BJ (cell line): Measurements from ENCODE around the gene CAMSAP3. TPM values are rescaled to one million over a fixed set of nuclear protein-coding genes. Genes with fewer than 3 reads are reported as not detected.

ENCODE experiments used
- CTCF ChIA-PET: fragments of 350-600 bp; formaldehyde crosslinking; extraction: SDS; loops from one replicate; lab custom pipeline; 2021; ENCODE audit warnings: antibody characterized with exemption, inconsistent platforms; lab: Yijun Ruan, JAX
- POLR2A ChIA-PET: fragments of 300-600 bp; sonication (Branson Sonifier 250); formaldehyde crosslinking; extraction: SDS; loops from one replicate; lab custom pipeline; 2021; ENCODE audit warnings: antibody characterized with exemption; lab: Charles Lee
- DNase-seq: peaks from one replicate; pipeline ENCODE4 v3.0.0-alpha.2; 2011; ENCODE audit warnings: low read depth
- H3K27me3 ChIP-seq: 2 replicates; pipeline ENCODE4 v1.6.0; 2011; ENCODE audit warnings: low read length; ENCODE audit not compliant: control insufficient read depth, insufficient read depth
- H3K36me3 ChIP-seq: 2 replicates; pipeline ENCODE4 v1.5.1; 2011; ENCODE audit warnings: low read length; ENCODE audit not compliant: control insufficient read depth, insufficient read depth
- H3K4me3 ChIP-seq: 2 replicates; pipeline ENCODE4 v1.5.1; 2011; ENCODE audit warnings: low read depth, mild to moderate bottlenecking, control low read depth, low read length
- CTCF ChIP-seq: IDR thresholded peaks from 2 replicates; pipeline ENCODE4 v1.5.1; 2011; ENCODE audit warnings: low read depth, mild to moderate bottlenecking, control low read depth, inconsistent platforms, low read length, moderate library complexity; ENCODE audit not compliant: insufficient read depth
- polyA plus RNA-seq: library from polyadenylated mRNA; depleted of rRNA; stranded (reverse); fragments of >200 nt; gene quantifications from 2 replicates; pipeline ENCODE4 v1.2.3, GENCODE V29; 2011

Gene CAMSAP3
- polyA plus RNA-seq, 1 experiment = not detected

DNA sequence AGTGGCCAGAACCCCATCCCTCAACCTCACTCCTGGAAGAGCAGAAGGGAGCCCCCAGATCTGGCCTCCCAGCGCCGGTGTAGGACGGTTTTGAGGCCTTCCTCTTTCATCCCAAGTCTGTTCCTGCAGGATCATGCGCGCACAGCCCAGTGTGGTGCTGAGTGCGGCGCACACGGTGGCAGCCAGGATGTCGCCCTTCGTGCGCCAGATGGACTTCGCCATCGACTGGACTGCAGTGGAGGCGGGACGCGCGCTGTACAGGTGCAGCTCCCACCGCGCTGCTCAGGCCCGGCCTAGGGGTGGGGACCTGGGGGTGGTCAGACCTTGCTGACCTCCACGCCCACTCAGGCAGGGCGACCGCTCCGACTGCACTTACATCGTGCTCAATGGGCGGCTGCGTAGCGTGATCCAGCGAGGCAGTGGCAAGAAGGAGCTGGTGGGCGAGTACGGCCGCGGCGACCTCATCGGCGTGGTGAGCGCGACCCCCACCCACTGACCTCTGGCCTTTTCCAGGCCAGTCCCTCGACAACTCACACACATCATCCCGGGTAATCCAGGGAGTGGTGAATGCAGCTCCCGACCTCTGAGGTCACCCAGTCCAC, 45.4 kb upstream of the CAMSAP3 start:
- TF ChIP-seq CTCF = no peak
- H3K36me3 ChIP-seq = peaks cover 11% of the 10 kb centered on the region
- no peaks in the 10 kb centered on the region for H3K27me3 ChIP-seq
- ChIA-PET CTCF (interaction anchor here (0.6 to 1.6 kb wide), 2 partner anchors 18 to 473 kb away, joined by 3 to 5 read pairs; no protein-coding TSS in a partner anchor), POLR2A (no interaction called here)
- H3K4me3 ChIP-seq = no peak overlapping the region
- no peak for DNase-seq

- CTCF ChIA-PET = interaction anchor here (0.6 to 1.6 kb wide), 2 partner anchors 17 to 472 kb away, joined by 3 to 5 read pairs; no protein-coding TSS in a partner anchor
- POLR2A ChIA-PET = no interaction called here
- Histone ChIP-seq H3K36me3 (peaks cover 12% of the 10 kb centered on the region), H3K27me3 (no peaks in the 10 kb centered on the region), H3K4me3 (no peak overlapping the region)
- TF ChIP-seq CTCF = no peak
- no peak for DNase-seq
Measured at GRCh38 chr19:7550987-7551761, 44.5 kb upstream of the CAMSAP3 start.

GRCh38 chr19:7552781-7553180, 42.9 kb upstream of the CAMSAP3 start:
- no peak for TF ChIP-seq CTCF
- CTCF ChIA-PET = interaction anchor here (0.7 kb wide), 1 partner anchor 247 kb away, joined by 5 read pairs; no protein-coding TSS in a partner anchor
- Histone ChIP-seq H3K4me3 (no peak overlapping the region), H3K27me3 (no peaks in the 10 kb centered on the region), H3K36me3 (peaks cover 21% of the 10 kb centered on the region)
- no peak for DNase-seq
- POLR2A ChIA-PET = no interaction called here

DNA sequence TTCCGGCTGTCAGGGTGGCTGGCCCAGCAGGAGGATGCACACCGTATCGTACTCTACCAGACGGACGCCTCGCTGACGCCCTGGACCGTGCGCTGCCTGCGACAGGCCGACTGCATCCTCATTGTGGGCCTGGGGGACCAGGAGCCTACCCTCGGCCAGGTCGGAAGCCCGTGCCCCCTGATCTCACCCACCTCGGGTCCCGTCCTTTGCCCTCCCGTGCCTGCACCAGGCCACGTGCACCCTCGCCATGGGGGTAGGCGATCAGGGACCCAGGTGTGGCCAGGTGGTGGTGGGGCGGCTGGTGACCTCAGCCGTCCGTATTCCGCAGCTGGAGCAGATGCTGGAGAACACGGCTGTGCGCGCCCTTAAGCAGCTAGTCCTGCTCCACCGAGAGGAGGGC, 41.1 kb upstream of the CAMSAP3 start:
- H3K27me3 ChIP-seq = no peaks in the 10 kb centered on the region
- H3K36me3 ChIP-seq = peaks cover 28% of the 10 kb centered on the region
- DNase-seq = no peak
- no peak overlapping the region for H3K4me3 ChIP-seq
- no peak for TF ChIP-seq CTCF
- POLR2A ChIA-PET = no interaction called here
- CTCF ChIA-PET = interaction anchor here (0.8 kb wide), 1 partner anchor 9 kb away, joined by 3 read pairs; no protein-coding TSS in a partner anchor
